ENCODE measurements around the gene EIF4E2. TPM values are rescaled to one million over a fixed set of nuclear protein-coding genes. Genes with fewer than 3 reads are reported as not detected.

EIF4E2 gene
- total RNA-seq, 1 experiment from 2014 or later, result 97.8 TPM

GRCh38 chr2:232527905-232528470 is 22.5 kb upstream of the EIF4E2 start (continued):
- TF ChIP-seq USF2 (CRISPR knock-in tag; IDR thresholded peaks at IDR 0.05), result no peak

- ChIA-PET CTCF (no interaction called here), POLR2A (no interaction called here)
- DNase-seq (ENCODE audit: low spot score) (no peak), ATAC-seq (no peak)
- H3K4me3 Mint-ChIP-seq, result no peak overlapping the region
- H3K36me3 Mint-ChIP-seq, result no peaks in the 10 kb centered on the region
- TF ChIP-seq NR2C2 (CRISPR knock-in tag; IDR thresholded peaks at IDR 0.05), result no peak
- TF ChIP-seq NR1H2 (CRISPR knock-in tag; IDR thresholded peaks at IDR 0.05), result no peak
- TF ChIP-seq SOX15 (CRISPR knock-in tag; IDR thresholded peaks at IDR 0.05), result no peak
- TF ChIP-seq ATF2 (CRISPR knock-in tag; IDR thresholded peaks at IDR 0.05; ENCODE audit: borderline replicate concordance, low read depth), result no peak
- H3K4me1 Mint-ChIP-seq, result peaks cover 13% of the 10 kb centered on the region
- H3K27me3 Mint-ChIP-seq (ENCODE audit: low read depth), result peaks cover 20% of the 10 kb centered on the region
- H3K27ac Mint-ChIP-seq, result peak overlapping the region; percentile 2; the same call in 1 of the 2 replicates
- no peaks in the 10 kb centered on the region for H3K9me3 Mint-ChIP-seq
Observed at GRCh38 chr2:232528746-232529460, 21.6 kb upstream of the EIF4E2 start.

GRCh38 chr2:232529806-232530547 is 20.5 kb upstream of the EIF4E2 start:
- Mint-ChIP-seq H3K27me3 (ENCODE audit: low read depth) (peaks cover 13% of the 10 kb centered on the region), H3K27ac (no peak overlapping the region; the same call in 1 of the 2 replicates)
- POLR2A ChIA-PET, result no interaction called here

More at GRCh38 chr2:232529806-232530547, 20.5 kb upstream of the EIF4E2 start:
- Mint-ChIP-seq H3K4me1 (peaks cover 11% of the 10 kb centered on the region), H3K36me3 (no peaks in the 10 kb centered on the region), H3K4me3 (no peak overlapping the region), H3K9me3 (no peaks in the 10 kb centered on the region)
- CTCF ChIA-PET, result no interaction called here
- DNase-seq (ENCODE audit: low spot score), result peak; percentile 7
- TF ChIP-seq GABPB1 (CRISPR knock-in tag; IDR thresholded peaks at IDR 0.05) (no peak), ZNF532 (CRISPR knock-in tag; IDR thresholded peaks at IDR 0.05; ENCODE audit: borderline replicate concordance) (no peak), ATF6 (CRISPR knock-in tag; IDR thresholded peaks at IDR 0.05) (no peak), HMGXB4 (CRISPR knock-in tag; IDR thresholded peaks at IDR 0.05) (no peak), ZNF232 (CRISPR knock-in tag; IDR thresholded peaks at IDR 0.05) (no peak), NR2C2 (CRISPR knock-in tag; IDR thresholded peaks at IDR 0.05) (no peak), USF2 (CRISPR knock-in tag; IDR thresholded peaks at IDR 0.05) (no peak)
- no peak for ATAC-seq

Data from WTC11 (cell line).